Measurements from ENCODE around the gene SH3GL3.

SH3GL3 gene

DNA sequence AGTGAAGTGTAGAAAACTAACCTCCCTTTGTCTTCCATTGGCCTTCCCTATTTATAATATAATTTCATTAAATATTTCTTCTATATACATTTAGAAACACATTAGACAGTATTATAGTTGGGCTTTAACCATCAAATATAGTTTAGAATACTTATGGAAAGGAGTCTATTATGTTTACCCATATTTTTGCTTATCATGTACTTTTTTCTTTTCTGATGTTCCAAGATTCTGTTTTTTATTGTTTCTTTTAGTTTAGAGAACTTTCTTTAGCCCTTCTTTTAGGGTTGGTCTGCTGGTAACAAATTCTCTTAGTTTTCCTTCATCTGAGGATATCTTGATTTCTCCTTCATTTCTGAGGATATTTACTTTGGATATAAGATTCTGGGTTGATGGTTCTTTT lies 23.7 kb downstream of the SH3GL3 start:
- no peak for DNase-seq

DNA sequence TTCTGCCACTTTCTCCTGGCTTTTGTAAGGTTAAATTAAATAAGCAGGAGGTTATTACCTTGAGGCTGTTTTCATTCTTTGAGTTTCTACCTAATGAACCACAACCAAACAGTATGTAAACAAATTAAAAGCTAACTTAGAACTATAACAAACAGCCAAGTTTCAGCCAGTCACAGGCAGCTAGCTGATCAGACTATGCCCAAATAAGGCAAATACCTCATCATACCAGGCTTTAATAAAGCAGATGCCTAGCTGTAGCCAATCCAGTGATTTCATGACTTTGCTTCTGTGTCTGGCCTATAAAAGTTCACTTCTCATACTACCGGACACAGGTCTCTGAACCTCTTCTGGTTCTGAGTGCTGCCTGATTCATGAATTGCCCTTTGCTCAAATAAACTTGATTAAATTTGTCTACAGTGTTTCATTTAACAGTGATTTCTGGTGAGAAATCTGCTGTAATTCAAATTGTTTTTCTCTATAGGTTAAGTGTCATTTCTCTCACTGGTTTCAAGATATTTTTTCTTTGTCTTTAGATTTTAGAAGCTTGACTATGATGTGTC lies 24.2 kb downstream of the SH3GL3 start:
- DNase-seq = no peak

DNA sequence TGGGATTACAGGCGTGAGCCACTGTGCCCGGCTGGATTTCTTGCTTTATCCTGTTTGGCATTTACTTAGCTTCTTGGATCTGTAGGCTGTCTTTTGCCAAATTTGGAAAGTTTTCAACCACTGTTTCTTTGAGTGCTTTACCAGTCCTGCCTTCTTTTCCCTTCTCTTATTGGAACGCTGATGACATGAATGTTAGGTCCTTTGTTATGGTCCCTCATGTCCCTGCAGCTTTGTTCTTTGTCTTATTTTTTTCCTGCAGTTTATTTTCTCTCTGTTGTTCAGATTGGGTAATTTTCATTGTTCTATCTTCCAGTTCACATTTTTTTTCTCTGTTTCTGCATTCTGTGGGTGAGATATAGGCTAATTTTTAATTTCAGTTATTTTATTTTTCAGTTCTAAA lies 25.0 kb downstream of the SH3GL3 start:
- no peak for DNase-seq

DNA sequence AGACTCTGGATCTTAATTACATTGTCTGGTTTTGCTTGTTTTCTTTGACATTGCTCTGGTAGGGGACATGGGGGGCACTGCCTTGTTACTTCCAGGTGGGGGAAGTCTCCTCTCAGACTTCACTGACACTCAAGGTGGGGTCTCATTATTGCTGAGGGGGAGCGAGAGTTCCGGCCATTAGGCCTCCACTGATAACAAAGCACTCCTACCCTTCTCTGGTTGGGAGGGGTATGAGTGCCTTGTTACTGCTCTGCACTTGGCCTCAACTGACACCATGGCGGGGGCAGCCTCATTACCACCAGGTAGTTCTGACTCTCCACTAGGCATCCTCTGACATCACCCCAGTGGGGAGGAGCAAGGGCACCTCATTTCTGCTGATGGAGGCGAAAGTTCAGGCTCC lies 25.7 kb downstream of the SH3GL3 start:
- no peak for DNase-seq

DNA sequence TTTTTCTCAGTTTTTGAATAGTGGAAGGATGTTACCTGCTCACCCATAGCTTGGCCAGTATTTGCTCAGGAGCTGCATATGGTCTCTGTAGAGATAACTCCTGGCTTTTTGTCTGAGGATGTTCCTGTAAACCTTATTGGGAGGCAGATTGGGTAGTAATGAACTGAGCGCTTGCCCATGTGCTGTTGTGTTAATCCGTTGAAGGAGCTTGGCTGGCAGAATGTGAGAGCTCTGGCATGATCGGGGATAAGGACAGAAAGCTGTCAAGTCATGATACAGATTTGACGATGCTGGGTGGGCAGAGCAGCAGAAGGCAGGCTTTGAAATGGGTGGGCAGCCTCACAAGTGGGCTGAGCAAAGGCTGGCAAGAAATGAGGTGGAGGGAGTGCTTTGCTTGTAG lies 27.4 kb downstream of the SH3GL3 start:
- no peak for DNase-seq

DNA sequence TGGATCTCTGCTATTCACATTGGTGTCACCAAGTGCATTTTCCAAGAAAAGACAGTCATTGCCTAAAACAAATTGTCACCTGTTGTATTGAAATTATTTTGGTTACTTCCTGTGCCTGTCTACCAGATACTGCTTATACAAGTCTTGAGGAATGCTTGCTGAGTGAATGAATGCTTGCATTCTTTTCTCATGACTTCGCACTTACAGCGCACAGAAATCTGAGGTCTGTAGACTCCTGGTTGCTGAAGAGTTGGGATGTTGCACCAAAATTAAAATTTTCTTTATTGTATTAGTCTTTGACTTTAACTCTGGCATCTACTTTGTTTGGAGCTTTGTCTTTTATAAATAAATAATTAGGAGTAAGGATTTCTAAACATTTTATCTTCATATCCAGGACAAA lies 28.4 kb downstream of the SH3GL3 start:
- DNase-seq = no peak

DNA sequence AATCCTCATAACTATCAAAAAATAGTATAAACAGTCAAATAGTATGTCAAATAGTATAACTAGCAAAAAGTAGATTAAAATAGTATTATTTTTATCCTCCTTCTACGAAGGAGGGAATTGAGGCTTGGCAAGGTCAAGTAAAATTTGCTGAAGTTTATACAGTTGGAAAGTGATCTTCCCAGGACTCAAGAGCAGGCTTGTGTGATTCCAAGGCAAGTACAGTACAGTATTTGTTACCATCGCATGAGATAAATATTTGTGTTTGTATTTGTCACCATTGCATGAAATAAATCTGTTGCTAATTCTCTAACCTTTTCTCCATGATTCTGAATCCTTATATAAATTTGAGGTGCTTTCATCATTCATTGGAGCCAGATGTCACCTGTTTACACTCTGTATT lies 28.9 kb downstream of the SH3GL3 start:
- DNase-seq = no peak

DNA sequence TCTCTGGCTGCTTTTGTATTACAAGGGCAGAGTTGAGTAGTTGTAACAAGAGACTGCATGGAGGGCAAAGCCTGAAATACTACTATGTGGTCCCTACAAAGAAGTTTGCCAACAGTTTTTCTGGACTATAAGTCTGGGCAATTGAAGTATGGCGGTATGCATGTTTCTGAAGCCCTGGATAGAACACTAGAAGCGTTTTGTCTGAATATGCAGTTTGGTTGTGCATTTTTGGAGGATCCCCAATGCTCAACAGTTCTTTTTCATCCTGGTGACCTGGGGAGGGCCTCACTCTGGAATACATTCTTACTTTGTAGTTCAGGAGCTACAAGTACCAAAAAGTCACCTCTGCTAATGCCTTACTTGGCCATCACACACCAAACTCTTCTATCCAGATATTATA lies 29.6 kb downstream of the SH3GL3 start:
- no peak for DNase-seq

DNA sequence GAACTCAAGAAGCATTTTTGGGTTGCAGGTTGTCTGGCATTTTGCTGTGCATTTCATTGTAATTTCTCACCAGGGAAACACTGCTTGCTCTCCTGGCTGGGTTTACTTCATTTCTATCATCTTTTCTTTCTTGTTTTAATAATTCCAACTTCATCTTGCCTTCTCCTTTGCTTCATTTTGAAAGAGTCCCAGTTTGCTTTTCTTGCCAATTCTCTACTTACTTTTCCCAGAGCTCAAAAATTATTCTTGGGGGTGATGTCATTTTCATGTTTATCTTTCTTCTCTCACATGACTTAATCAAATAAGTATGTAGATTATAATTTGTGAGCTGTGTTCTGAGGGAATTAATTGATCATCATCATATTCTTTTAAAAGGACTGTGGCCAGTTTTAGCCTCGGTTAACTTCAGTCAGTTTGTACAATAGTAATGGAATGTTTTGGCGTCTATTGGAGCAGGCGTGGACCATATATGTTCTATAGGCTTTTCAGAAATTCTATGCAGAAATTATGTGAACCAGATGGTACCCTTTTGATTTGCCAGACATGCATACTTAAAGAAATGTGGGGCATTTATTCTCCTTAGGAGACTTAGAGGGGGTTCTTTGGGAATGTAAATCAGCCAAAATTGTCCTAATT lies 30.1 kb downstream of the SH3GL3 start:
- no peak for DNase-seq

DNA sequence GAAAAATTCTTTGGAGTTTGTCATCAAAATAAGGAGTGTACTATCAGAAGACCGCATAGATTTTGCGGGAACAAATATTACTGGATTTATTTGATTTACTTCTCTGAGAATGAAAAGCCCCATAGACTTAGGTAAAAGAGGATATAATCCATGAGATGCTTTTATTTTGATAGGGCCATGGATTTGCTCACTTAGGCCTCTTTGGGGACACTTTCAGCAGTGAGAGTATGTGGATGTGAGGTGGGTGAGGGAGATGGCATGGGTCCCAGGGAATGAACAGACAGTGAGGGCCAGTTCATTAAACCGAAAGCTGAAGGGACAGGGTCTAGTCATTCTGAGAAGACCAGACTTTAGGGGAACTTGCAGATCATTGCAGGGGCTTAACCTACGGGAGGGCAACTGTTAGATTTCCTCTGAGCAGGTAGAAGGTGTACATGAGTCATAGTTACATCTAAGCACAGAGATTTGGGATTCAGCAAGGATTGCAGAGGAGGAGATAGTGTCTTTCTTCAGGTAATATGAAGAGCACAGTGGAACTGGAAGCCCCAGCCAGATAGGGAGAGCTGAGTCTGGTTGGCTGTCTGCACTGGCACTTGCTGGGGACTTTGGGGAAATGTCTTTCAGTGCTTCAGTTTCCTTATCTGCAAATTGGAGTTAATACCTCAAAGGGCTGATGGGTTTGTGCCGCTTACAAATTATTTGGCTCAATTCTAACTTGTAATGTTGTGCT lies 30.8 kb downstream of the SH3GL3 start:
- DNase-seq = no peak

DNA sequence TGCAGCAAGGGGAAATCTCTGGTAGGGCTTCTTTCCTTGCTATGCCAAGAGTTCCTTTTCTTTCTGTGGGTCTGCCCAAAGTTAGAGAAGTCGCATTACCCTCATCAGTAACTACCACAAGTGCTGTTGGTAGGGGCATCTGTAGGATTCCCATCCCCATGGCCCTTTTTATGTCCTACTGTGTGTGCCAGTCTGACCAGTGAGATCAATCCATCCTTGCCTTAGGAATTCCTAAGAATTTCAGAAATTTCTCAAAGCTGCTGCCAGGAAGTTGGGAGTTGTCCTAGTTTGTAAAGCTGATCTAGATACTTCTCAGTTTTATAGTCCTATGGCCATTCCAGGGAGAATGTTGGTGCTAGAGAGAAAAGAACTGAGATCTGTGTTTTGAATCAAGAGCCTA lies 36.5 kb downstream of the SH3GL3 start:
- no peak for DNase-seq

DNA sequence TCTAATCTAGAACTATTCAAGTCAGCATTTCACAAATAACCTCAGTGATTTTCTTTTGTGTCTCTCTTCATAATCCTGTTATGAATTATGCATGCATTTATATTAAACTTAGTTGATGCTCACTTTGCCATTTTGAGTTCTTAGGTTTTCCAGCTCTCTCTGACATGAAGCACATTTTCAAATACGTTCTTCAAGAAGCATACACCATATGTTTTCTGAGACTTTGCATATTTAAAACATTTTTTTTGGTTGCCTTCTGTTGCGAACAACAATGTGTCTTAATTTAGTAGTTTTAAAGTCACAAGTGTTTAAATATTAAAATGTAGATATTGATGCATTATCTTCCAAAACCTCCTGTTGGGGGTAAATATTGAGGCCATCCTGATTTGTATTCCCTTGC lies 37.5 kb downstream of the SH3GL3 start:
- DNase-seq = no peak

DNA sequence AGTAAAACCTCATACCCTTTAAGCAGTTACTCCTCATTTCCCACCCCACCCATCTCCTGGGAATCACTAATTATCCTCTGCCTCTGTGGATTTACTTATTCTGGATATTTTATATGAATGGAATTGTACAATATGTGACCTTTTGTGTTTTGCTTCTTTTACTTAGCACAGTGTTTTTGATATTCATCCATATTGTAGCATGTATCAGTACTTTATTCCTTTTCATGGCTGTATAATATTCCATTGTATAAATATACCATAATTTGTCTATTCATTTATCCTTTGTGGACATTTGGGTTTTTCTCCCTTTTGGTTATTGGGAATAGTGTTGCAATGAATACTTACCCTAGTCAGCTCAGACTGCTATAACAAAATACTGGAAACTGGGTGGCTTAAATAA lies 39.2 kb downstream of the SH3GL3 start:
- DNase-seq = no peak

DNA sequence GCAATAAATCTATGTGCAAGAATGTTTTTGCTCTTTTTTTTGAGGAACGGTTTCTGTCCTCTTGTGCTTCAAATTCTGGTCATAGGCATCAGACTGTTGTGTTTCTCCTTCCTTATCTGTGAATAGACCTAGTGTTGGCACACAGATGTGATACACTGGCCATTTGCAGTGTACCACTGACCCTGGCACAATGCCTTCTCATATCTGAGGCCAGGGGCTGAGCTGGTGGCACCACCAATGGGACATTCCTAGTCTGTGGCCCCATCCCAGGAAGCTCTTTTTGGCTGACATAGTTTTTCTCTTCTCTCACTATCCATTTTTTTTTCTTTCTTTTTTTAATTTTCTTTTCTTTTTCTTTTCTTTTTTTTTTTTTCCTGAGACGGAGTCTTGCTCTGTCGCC lies 40.4 kb downstream of the SH3GL3 start:
- DNase-seq = no peak

DNA sequence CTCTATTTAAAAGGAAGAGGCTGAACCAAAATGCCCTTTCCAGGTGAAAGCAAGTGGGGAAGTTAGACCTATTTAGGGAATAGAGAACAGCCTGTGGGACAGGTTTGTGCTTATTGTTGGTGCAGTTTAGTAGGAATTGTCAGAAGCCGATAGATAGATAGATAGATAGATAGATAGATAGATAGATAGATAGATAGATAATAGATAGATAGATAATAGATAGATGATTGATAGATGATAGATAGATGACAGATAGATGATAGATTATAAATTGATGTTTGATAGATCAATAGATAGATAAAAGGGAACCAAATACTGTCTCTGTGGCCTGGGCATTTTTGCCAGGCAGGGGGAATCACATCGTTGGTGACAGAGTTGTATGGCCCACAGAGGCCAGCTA lies 42.5 kb downstream of the SH3GL3 start:
- DNase-seq = no peak

DNA sequence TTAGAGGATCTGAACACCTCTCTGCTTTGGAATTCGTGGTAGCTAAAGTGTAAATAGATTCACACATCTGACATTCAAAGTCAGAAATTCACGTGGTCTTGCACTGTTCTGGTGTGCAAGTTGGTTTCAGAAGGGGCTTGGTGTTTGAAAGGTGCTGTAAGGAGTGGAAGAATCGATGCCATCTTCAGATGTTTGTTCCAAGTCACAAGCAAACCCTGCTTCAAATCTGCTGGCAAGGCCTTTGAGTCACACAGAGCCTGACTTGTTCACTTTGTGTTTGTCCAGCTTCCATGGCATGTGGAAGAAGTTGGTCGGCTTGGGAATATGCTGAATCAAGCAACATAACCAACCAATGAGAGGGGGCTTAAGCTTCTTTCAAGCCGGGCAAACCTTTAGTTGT lies 44.3 kb downstream of the SH3GL3 start:
- no peak for DNase-seq

DNA sequence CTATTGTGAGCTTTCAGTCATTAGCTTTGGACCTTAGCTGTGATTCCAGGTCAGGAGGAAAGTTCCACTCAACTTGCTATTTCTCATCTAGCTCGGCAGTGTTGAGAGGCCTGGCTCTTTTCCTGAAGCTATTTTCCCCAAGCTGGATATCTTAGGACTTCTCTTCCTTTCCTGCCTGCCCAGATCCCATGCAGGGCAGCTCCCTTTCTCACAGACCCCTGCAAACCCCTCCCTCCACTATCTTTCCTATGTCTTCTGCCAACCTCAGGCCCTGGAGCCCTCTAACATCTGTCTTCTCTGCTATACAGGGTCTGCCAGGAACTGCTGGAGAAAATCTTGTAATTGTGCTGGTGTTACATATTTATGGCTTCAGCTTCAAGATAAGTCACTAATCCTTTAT lies 49.6 kb downstream of the SH3GL3 start:
- no peak for DNase-seq

DNA sequence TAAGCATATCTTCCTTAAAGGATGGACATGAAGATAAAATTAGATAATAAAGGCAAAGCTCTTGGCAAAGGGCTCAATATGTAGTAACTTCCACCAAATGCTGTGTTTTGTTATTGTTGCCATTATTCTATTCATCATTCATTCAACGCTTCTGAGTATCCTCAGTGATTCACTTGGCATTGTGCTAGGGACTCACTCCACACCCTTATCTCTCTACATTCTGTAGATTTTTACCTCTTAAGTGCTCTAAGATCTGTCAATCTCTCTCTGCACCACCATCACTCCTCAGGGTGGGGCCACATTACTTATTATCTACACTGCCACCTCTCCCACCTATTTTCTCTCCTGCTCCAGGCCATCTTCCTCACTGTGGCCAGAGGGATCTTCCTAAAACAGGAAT lies 51.2 kb downstream of the SH3GL3 start:
- DNase-seq = no peak

DNA sequence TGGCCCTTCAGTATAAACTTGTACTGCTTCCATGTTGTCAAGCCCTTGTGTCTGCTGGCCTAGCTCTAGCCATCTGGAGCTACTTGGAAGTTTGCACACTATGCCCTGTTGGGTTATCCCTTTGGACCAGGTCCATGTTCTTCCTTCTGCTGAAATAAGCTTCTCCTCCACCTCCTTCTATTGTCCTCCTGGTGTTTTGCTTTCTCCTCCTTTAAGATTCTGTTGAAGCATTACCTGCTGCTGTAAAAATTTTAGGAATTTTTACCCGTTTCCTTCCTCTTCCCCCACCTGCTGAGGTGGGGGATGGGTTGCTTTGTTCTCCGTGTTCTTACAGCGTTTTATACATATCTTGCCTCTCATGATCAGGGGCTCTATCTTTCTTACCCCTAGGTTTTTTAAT lies 51.7 kb downstream of the SH3GL3 start:
- no peak for DNase-seq

DNA sequence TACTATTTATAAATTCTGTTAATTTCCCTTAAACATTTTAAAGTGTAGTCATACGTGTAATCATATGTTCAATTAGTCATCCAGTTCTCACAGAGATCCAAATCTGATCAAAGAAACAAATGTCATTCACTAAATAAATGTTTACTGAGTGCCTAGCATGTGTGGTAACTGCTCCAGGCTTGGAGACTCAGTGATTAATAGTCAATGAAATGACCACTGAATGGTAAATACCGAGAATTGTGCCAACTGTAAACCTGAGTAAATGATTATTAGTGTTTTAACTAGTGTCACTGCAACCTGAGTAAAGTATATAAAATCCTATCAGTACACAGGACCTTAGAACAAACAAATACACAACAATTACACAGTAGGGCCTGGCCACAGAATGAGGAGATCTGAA lies 52.3 kb downstream of the SH3GL3 start:
- no peak for DNase-seq

DNA sequence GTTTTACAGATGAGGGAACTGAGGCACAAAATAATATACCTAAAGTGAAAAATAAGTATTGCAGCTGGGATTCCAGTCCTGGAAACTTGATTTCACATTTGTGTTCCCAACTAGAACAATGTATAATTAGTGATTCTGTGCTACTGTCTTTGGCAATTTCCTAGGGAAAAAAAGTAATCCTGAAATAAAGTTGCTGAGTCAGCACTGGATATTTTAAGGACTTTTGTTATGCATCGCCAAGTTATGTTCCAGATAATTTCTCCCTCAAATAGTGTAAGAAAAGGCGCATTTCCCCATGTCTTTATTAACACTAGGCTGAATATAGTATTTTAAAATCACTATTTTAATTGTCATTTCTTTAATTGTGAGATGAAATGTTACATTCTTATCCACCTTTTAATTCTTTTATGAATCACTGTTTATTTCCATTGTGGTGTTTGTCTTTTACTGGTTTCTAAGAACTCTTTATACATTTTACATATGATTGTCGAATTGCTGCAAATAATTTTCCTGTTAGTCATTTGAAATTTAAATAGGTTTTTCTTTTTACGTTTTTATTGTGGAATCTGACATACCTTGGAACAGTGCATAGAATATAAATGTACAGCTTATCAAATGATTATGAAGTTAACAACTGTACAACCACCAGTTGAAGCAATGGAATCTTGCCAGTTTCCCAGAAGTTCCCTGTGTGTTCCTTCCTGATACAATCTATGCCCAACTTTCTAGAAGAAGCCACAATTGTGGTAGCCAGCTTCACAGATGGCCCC lies 56.6 kb downstream of the SH3GL3 start:
- DNase-seq = no peak

DNA sequence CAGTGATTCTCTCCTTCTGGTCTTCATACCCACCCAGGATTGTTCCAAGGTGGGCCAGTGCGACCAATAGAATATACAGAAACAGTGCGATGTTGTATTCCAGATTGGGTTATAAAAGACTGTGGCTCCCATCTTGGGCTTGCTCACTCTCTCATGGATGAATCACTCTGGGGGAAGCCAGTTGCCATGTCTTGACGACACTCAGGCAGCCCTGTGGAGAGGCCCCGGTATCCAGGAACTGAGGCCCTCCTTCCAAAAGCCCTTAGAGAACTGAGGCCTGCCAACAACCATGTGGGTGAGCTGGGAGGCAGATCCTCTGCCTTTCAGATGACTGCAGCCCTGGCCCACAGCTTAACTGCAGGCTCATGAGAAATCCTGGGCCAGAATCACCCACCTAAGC lies 57.2 kb downstream of the SH3GL3 start:
- no peak for DNase-seq

DNA sequence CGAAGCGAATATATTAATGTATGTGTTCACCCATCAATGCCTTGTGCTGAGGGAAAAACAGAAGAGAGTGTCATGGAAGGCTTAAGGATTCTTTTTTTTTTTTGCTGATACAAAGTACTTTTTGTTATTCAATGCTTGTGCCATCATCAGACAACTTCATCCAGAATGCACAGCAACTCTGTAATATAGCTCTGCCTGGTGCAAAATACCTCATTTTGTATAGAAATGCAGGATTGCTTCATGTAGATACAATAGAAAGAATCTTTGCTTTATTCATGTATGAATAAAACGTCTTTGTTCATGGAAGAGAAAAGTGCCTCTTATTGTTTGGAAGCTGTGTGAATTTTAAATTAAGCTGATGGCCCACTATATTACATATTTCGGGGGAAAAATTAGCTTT lies 62.9 kb downstream of the SH3GL3 start:
- DNase-seq = no peak

DNA sequence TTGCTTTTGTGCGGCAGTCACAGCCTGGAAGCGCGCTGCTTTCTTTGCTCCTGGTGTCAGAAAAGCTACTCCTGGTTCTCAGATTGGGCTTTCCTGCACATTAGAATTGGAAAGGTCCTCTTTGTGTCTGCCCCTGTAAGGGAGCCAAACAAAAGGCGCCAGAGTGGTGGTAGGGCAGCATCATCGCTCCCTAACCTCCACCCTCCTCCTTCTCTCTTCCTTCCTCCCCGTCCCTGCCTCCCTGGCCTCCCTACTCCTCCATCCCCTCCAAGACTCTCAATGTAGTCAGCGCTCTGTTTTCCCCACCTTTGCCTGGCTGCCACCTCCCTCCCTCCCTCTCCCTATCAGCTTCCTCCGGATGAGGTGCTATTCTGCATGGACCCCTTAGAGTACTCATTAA lies 65.3 kb downstream of the SH3GL3 start:
- DNase-seq = no peak
